ENCODE results near the gene MRPL45.

MRPL45 gene

GRCh38 chr17:38349097-38349730 is 52.2 kb downstream of the MRPL45 start:
- peak; percentile 75 for DNase-seq

GRCh38 chr17:38350035-38350434 is 53.1 kb downstream of the MRPL45 start:
- DNase-seq = no peak

GRCh38 chr17:38351412-38352222 is 54.6 kb downstream of the MRPL45 start, which contains the start of gene SOCS7:
Gene SOCS7, plus strand, starts transcription at chr17:38351844. Its CDS starts 209 bp downstream, at chr17:38352053.
- peak; percentile 86 for DNase-seq

GRCh38 chr17:38352245-38353085 is 55.5 kb downstream of the MRPL45 start:
- no peak for DNase-seq

- no peak for DNase-seq
These were observed 56.2 kb downstream of the MRPL45 start for GRCh38 chr17:38353086-38353604.

GRCh38 chr17:38353668-38354067 is 56.7 kb downstream of the MRPL45 start:
- DNase-seq = no peak

- no peak for DNase-seq
These were observed 57.5 kb downstream of the MRPL45 start for GRCh38 chr17:38354466-38354865.

GRCh38 chr17:38355251-38355650 is 58.3 kb downstream of the MRPL45 start:
- DNase-seq = no peak

- DNase-seq = no peak
These were observed 60.6 kb downstream of the MRPL45 start for GRCh38 chr17:38357486-38358123.

- DNase-seq = no peak
These were observed 61.9 kb downstream of the MRPL45 start for GRCh38 chr17:38358586-38359513.

- no peak for DNase-seq
These were observed 64.9 kb downstream of the MRPL45 start for GRCh38 chr17:38361694-38362465.

GRCh38 chr17:38363016-38363415 is 66.0 kb downstream of the MRPL45 start:
- no peak for DNase-seq

GRCh38 chr17:38364741-38365140 is 67.8 kb downstream of the MRPL45 start:
- DNase-seq = no peak

GRCh38 chr17:38369124-38369886 is 72.3 kb downstream of the MRPL45 start:
- no peak for DNase-seq

Measured in activated CD4-positive, alpha-beta T cell treated with anti-CD3 and anti-CD28 coated beads for 1 hour (primary cell).